ENCODE data around the gene OXCT1.

OXCT1 gene

GRCh38 chr5:41869724-41870626 is at the start of gene OXCT1:
TSS of gene OXCT1 (minus strand) at chr5:41870425. CDS start at chr5:41870358, 67 bp downstream.
- DNase-seq = peak; percentile 93

- no peak for DNase-seq
Measured at GRCh38 chr5:41918105-41918504, 47.9 kb upstream of the OXCT1 start.

- no peak for DNase-seq
Measured at GRCh38 chr5:41908374-41909079, 38.3 kb upstream of the OXCT1 start.

GRCh38 chr5:41906151-41906550 is 35.9 kb upstream of the OXCT1 start:
- DNase-seq = no peak

- peak; percentile 100 for DNase-seq
Measured at GRCh38 chr5:41903892-41904799, 33.9 kb upstream of the OXCT1 start, which contains the start of gene RIMOC1. TSS of gene RIMOC1 (plus strand) at chr5:41904344. CDS start at chr5:41904368, 24 bp downstream.

- no peak for DNase-seq
Measured at GRCh38 chr5:41903382-41903891, 33.2 kb upstream of the OXCT1 start.

- no peak for DNase-seq
Measured at GRCh38 chr5:41896230-41896629, 26.0 kb upstream of the OXCT1 start.

GRCh38 chr5:41893074-41893851 is 23.0 kb upstream of the OXCT1 start:
- DNase-seq = no peak

GRCh38 chr5:41892031-41892430 is 21.8 kb upstream of the OXCT1 start:
- no peak for DNase-seq

GRCh38 chr5:41891066-41891707 is 21.0 kb upstream of the OXCT1 start:
- DNase-seq = no peak

GRCh38 chr5:41885286-41885685 is 15.1 kb upstream of the OXCT1 start:
- DNase-seq = no peak

GRCh38 chr5:41883936-41884335 is 13.7 kb upstream of the OXCT1 start:
- no peak for DNase-seq

GRCh38 chr5:41883243-41883642 is 13.0 kb upstream of the OXCT1 start:
- DNase-seq = no peak

GRCh38 chr5:41882765-41883164 is 12.5 kb upstream of the OXCT1 start:
- no peak for DNase-seq

GRCh38 chr5:41878643-41879478 is 8.6 kb upstream of the OXCT1 start:
- no peak for DNase-seq

GRCh38 chr5:41878173-41878572 is 7.9 kb upstream of the OXCT1 start:
- no peak for DNase-seq

- DNase-seq = no peak
Measured at GRCh38 chr5:41877408-41877807, 7.2 kb upstream of the OXCT1 start.

GRCh38 chr5:41876678-41877077 is 6.5 kb upstream of the OXCT1 start:
- peak; percentile 54 for DNase-seq

- no peak for DNase-seq
Measured at GRCh38 chr5:41875121-41875520, 4.9 kb upstream of the OXCT1 start.

- no peak for DNase-seq
Measured at GRCh38 chr5:41874512-41875060, 4.4 kb upstream of the OXCT1 start.

Data from NCI-H2171 treated with DMSO at 0.1 percent for 48 hours (cell line).